Panc1 (cell line): Measurements from ENCODE around the gene MAPK10.

Experiments used
- TF ChIP-seq, protein P1 (sequence below), 2 experiments: IDR thresholded peaks; 2 replicates each; pipeline ENCODE4 v1.6.1; 2011 to 2012; ENCODE audit warnings: low read depth in 2 of 2, control low read depth in 1 of 2, low read length in 1 of 2, mild to moderate bottlenecking in 1 of 2, moderate library complexity in 1 of 2; ENCODE audit not compliant: insufficient read depth in 1 of 2
- TF ChIP-seq, protein P2 (sequence below): fragments of 450-650 bp; IDR thresholded peaks from 2 replicates; pipeline ENCODE4 v1.5.1; 2017; ENCODE audit warnings: mild to moderate bottlenecking

DNA sequence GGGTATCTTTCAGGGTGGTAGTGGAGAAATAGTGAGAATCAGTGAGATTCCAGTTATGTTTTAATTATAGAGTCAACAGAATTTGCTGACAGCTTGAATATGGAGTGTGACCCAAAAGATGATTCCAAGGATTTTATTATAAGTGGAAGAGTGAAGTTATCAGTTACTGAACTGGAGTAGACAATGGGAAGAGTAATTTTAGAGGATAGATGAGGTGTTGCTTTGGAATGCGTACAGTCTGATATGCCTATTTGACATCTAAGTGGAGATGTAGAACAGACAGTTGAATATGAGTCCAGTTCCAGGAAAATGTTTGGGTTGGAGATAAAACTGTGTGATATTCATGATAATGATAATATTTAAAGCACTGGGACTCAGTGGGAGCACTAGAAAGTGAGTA is 174.2 kb downstream of the MAPK10 start:
- TF ChIP-seq, protein P1, sequence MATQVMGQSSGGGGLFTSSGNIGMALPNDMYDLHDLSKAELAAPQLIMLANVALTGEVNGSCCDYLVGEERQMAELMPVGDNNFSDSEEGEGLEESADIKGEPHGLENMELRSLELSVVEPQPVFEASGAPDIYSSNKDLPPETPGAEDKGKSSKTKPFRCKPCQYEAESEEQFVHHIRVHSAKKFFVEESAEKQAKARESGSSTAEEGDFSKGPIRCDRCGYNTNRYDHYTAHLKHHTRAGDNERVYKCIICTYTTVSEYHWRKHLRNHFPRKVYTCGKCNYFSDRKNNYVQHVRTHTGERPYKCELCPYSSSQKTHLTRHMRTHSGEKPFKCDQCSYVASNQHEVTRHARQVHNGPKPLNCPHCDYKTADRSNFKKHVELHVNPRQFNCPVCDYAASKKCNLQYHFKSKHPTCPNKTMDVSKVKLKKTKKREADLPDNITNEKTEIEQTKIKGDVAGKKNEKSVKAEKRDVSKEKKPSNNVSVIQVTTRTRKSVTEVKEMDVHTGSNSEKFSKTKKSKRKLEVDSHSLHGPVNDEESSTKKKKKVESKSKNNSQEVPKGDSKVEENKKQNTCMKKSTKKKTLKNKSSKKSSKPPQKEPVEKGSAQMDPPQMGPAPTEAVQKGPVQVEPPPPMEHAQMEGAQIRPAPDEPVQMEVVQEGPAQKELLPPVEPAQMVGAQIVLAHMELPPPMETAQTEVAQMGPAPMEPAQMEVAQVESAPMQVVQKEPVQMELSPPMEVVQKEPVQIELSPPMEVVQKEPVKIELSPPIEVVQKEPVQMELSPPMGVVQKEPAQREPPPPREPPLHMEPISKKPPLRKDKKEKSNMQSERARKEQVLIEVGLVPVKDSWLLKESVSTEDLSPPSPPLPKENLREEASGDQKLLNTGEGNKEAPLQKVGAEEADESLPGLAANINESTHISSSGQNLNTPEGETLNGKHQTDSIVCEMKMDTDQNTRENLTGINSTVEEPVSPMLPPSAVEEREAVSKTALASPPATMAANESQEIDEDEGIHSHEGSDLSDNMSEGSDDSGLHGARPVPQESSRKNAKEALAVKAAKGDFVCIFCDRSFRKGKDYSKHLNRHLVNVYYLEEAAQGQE (IDR thresholded peaks at IDR 0.05; ENCODE audit: insufficient read depth in 1 of 2, low read depth in 2 of 2, low read length in 1 of 2): no peak
- TF ChIP-seq, protein P2, sequence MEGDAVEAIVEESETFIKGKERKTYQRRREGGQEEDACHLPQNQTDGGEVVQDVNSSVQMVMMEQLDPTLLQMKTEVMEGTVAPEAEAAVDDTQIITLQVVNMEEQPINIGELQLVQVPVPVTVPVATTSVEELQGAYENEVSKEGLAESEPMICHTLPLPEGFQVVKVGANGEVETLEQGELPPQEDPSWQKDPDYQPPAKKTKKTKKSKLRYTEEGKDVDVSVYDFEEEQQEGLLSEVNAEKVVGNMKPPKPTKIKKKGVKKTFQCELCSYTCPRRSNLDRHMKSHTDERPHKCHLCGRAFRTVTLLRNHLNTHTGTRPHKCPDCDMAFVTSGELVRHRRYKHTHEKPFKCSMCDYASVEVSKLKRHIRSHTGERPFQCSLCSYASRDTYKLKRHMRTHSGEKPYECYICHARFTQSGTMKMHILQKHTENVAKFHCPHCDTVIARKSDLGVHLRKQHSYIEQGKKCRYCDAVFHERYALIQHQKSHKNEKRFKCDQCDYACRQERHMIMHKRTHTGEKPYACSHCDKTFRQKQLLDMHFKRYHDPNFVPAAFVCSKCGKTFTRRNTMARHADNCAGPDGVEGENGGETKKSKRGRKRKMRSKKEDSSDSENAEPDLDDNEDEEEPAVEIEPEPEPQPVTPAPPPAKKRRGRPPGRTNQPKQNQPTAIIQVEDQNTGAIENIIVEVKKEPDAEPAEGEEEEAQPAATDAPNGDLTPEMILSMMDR: no peak
